A673 (cell line): ENCODE measurements around the gene LNPK.

Source experiments
- EZH2 ChIP-seq: fragments of 200-600 bp; sonication (generic); IDR thresholded peaks from 2 replicates; pipeline ENCODE4 v1.6.1; 2017; ENCODE audit warnings: borderline replicate concordance, low read depth, mild to moderate bottlenecking, mixed read lengths, antibody characterized with exemption, low read length; ENCODE audit not compliant: poor library complexity, severe bottlenecking
- TF ChIP-seq, protein P1 (sequence below): fragments of 300-800, 200-600 bp; sonication (generic); conservative IDR thresholded peaks from 2 replicates; pipeline ENCODE4 v1.5.1; 2017; ENCODE audit warnings: low read depth, mild to moderate bottlenecking, antibody characterized with exemption, low read length, moderate library complexity, mixed read lengths

DNA sequence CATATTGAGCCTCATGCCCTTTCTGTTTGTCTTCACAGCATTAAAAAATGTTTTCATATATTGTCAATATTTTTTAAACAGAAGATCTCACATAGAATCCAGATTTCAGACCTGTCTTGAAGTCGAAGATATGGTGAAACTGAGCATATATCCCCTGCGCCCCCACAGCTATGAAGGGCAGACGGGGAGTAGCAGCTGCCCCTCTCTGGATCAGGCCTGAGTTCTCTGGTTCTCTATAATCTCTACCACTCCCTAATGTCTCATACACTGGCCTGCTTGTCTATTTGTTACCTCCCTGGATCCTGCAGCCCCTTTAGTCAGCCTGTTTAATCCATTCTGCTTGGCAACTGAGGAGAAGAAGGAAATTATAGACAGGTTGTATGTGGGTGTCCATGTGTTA is 122.4 kb downstream of the LNPK start:
- TF ChIP-seq, protein P1, sequence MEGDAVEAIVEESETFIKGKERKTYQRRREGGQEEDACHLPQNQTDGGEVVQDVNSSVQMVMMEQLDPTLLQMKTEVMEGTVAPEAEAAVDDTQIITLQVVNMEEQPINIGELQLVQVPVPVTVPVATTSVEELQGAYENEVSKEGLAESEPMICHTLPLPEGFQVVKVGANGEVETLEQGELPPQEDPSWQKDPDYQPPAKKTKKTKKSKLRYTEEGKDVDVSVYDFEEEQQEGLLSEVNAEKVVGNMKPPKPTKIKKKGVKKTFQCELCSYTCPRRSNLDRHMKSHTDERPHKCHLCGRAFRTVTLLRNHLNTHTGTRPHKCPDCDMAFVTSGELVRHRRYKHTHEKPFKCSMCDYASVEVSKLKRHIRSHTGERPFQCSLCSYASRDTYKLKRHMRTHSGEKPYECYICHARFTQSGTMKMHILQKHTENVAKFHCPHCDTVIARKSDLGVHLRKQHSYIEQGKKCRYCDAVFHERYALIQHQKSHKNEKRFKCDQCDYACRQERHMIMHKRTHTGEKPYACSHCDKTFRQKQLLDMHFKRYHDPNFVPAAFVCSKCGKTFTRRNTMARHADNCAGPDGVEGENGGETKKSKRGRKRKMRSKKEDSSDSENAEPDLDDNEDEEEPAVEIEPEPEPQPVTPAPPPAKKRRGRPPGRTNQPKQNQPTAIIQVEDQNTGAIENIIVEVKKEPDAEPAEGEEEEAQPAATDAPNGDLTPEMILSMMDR, result no peak
- TF ChIP-seq EZH2, result no peak
